K562 (cell line): ENCODE measurements around the gene CEL. TPM values are rescaled to one million over a fixed set of nuclear protein-coding genes. Genes with fewer than 3 reads are reported as not detected.
A peak's percentile ranks its signal among the peaks of the same experiment; 100 is the strongest.

ENCODE experiments used
- ATAC-seq: fragments of 200-7000 bp; cut with Tn5 transposase; 3 replicates; pipeline ENCODE4 v1.9.1; 2020; ENCODE audit warnings: moderate library complexity
- BruUV-seq: library from RNA; stranded (reverse); fragments of 400-500 nt; replicated peaks from 2 replicates; lab custom pipeline; 2021; lab: Mats Ljungman, UMichigan
- CTCF ChIA-PET: fragments of 300-600 bp; formaldehyde crosslinking; extraction: SDS; loops from one replicate; lab custom pipeline; 2021; ENCODE audit warnings: low intra/inter-chr PET ratio; lab: Yijun Ruan, JAX
- POLR2A ChIA-PET: fragments of 300-600, 350-650 bp; sonication (Branson Sonifier 250); formaldehyde crosslinking; extraction: SDS; loops from one replicate; lab custom pipeline; 2021; ENCODE audit warnings: antibody characterized with exemption, inconsistent platforms; lab: Yijun Ruan, JAX
- DNase-seq, 4 experiments: peaks; one replicate each; pipeline versions ENCODE4 v3.0.0 to v3.0.0-alpha.2; 2011 to 2018; ENCODE audit warnings: low spot score in 3 of 4, mixed read lengths in 3 of 4; ENCODE audit errors: extremely low read depth in 1 of 4
- FAIRE-seq: peaks from 2 replicates; lab custom pipeline; 2011; peaks lifted over from hg19 to GRCh38; lab: Jason Lieb, UNC
- H2AFZ ChIP-seq: 2 replicates; pipeline ENCODE4 v1.6.0; 2011; ENCODE audit warnings: low read depth, low read length, control low read depth, inconsistent platforms
- H3K27ac ChIP-seq: fragments of 200-600 bp; 3 replicates; pipeline ENCODE4 v1.8.0; 2011; ENCODE audit warnings: low read depth, mild to moderate bottlenecking, control low read depth, inconsistent platforms, low read length, moderate library complexity, mixed read lengths; ENCODE audit errors: extremely low read depth
- H3K27me3 ChIP-seq, 2 experiments: fragments of 300-600 bp in 1 of 2; 2 replicates in 1 of 2; 3 replicates in 1 of 2; pipeline versions ENCODE4 v1.6.0 to v1.8.0; 2011; ENCODE audit warnings: inconsistent platforms in 2 of 2, low read length in 2 of 2, mild to moderate bottlenecking in 1 of 2, mixed read lengths in 1 of 2, moderate library complexity in 1 of 2; ENCODE audit not compliant: control insufficient read depth in 2 of 2, insufficient read depth in 2 of 2
- H3K36me3 ChIP-seq: fragments of 300-600 bp; 3 replicates; pipeline ENCODE4 v1.8.0; 2011; ENCODE audit warnings: mild to moderate bottlenecking, low read length, inconsistent platforms; ENCODE audit not compliant: control insufficient read depth, insufficient read depth
- H3K4me1 ChIP-seq, 2 experiments: fragments of 200-600 bp in 1 of 2; replicated peaks in 1 of 2; 2 replicates in 1 of 2; 3 replicates in 1 of 2; pipeline versions ENCODE4 v1.5.1 to v1.8.0; 2011; ENCODE audit warnings: inconsistent platforms in 2 of 2, low read length in 2 of 2, mild to moderate bottlenecking in 1 of 2, mixed read lengths in 1 of 2, moderate library complexity in 1 of 2; ENCODE audit not compliant: control insufficient read depth in 2 of 2, insufficient read depth in 2 of 2
- H3K4me2 ChIP-seq: 2 replicates; pipeline ENCODE4 v1.6.1; 2011; ENCODE audit warnings: low read length, control low read depth, inconsistent platforms, mixed read lengths; ENCODE audit not compliant: insufficient read depth
- H3K4me3 ChIP-seq: fragments of 200-600 bp; sonication (generic), shearing (Covaris generic); 2 replicates; pipeline ENCODE4 v1.5.1; 2016; ENCODE audit warnings: control low read depth, inconsistent platforms
- H3K79me2 ChIP-seq: fragments of 200-600 bp; 3 replicates; pipeline ENCODE4 v1.8.0; 2011; ENCODE audit warnings: low read length, inconsistent platforms; ENCODE audit not compliant: control insufficient read depth, insufficient read depth
- H3K9ac ChIP-seq, 2 experiments: 2 replicates each; pipeline versions ENCODE4 v1.6.0 to v1.6.1; 2011; ENCODE audit warnings: low read depth in 2 of 2, low read length in 2 of 2, control low read depth in 1 of 2, inconsistent platforms in 1 of 2, mild to moderate bottlenecking in 1 of 2, mixed read lengths in 1 of 2; ENCODE audit not compliant: insufficient read depth in 1 of 2
- H3K9me1 ChIP-seq: one replicate; pipeline ENCODE4 v1.6.0; 2011; ENCODE audit warnings: inconsistent platforms, mild to moderate bottlenecking, low read length, moderate library complexity; ENCODE audit not compliant: control insufficient read depth, insufficient read depth
- H3K9me3 ChIP-seq: replicated peaks from 2 replicates; pipeline ENCODE4 v1.5.1; 2011; ENCODE audit warnings: low read depth, low read length, inconsistent platforms; ENCODE audit not compliant: control insufficient read depth, insufficient read depth
- H4K20me1 ChIP-seq: replicated peaks from 2 replicates; pipeline ENCODE4 v1.6.1; 2011; ENCODE audit warnings: low read length, inconsistent platforms, mixed read lengths; ENCODE audit not compliant: control insufficient read depth, insufficient read depth
- JUND ChIP-seq, 2 experiments: IDR thresholded peaks; 2 replicates in 1 of 2; 3 replicates in 1 of 2; pipeline ENCODE4 v1.6.1; 2011; ENCODE audit warnings: borderline replicate concordance in 2 of 2, low read depth in 2 of 2, low read length in 2 of 2, improper control_type of control experiment in 1 of 2, missing biosample characterization in 1 of 2, missing genetic modification characterization in 1 of 2, missing genetic modification reagents in 1 of 2
- KDM1A ChIP-seq, 2 experiments: fragments of 450-650 bp; IDR thresholded peaks; 2 replicates each; pipeline ENCODE4 v1.6.1; 2016; ENCODE audit warnings: mild to moderate bottlenecking in 2 of 2
- KLF13 ChIP-seq: fragments of 450-650 bp; IDR thresholded peaks from 2 replicates; pipeline ENCODE4 v1.6.1; 2016; ENCODE audit warnings: missing genetic modification characterization, low read depth, mild to moderate bottlenecking, missing compliant biosample characterization, moderate library complexity, borderline replicate concordance
- LARP7 ChIP-seq: fragments of 450-650 bp; IDR thresholded peaks from 2 replicates; pipeline ENCODE4 v1.6.1; 2016
- MTF1 ChIP-seq: fragments of 250-450 bp; sonication (Bioruptor Pico); IDR thresholded peaks from 2 replicates; pipeline ENCODE4 v1.9.0; 2021; ENCODE audit warnings: moderate library complexity, mild to moderate bottlenecking, inconsistent platforms, borderline replicate concordance
- NCOA4 ChIP-seq: fragments of 450-650 bp; IDR thresholded peaks from 2 replicates; pipeline ENCODE4 v1.6.1; 2018; ENCODE audit warnings: mild to moderate bottlenecking; ENCODE audit not compliant: partially characterized antibody
- POLR2G ChIP-seq: fragments of 200-400 bp; formaldehyde crosslinking; IDR thresholded peaks from 2 replicates; pipeline ENCODE4 v1.6.1; 2017; ENCODE audit warnings: low read depth, mild to moderate bottlenecking, antibody characterized with exemption, low read length, moderate library complexity
- RAD51 ChIP-seq: fragments of 450-650 bp; IDR thresholded peaks from 2 replicates; pipeline ENCODE4 v1.7.1; 2016; ENCODE audit warnings: low read depth, mild to moderate bottlenecking, borderline replicate concordance
- RBM39 ChIP-seq: fragments of 200-400 bp; formaldehyde crosslinking; optimal IDR thresholded peaks from 2 replicates; pipeline ENCODE3; 2018; ENCODE audit warnings: low read depth, low read length
- RFX1 ChIP-seq: fragments of 450-650 bp; IDR thresholded peaks from 2 replicates; pipeline ENCODE4 v1.6.1; 2016; ENCODE audit warnings: mild to moderate bottlenecking, moderate library complexity
- STAG1 ChIP-seq: sonication (generic); formaldehyde crosslinking; IDR thresholded peaks from 2 replicates; pipeline ENCODE4 v1.5.0; 2020; ENCODE audit warnings: missing genetic modification reagents, borderline replicate concordance
- ZEB2 ChIP-seq: fragments of 450-650 bp; IDR thresholded peaks from 2 replicates; pipeline ENCODE4 v1.6.1; 2016
- WGBS: fragments of 100-300 bp; shearing (Covaris generic); methylation state at CpG from one replicate; pipeline ENCODE4 v1.1.6; 2016; ENCODE audit warnings: low coverage, mixed read lengths; ENCODE audit not compliant: insufficient coverage; ENCODE audit errors: missing lambda C conversion rate; 5-methylcytosine and 5-hydroxymethylcytosine counted together
- in situ Hi-C: fragments of 300-500 bp; cut with MboI; formaldehyde crosslinking; loops from 4 replicates; pipeline ENCODE4 v1.15.0; 2018; ENCODE audit warnings: inconsistent platforms, mixed read lengths
- intact Hi-C: fragments of 100-400 bp; cut with micrococcal nuclease; formaldehyde crosslinking; loops from 2 replicates; pipeline ENCODE4 v1.14.2; 2022
- polyA plus RNA-seq, 8 experiments: library from polyadenylated mRNA; depleted of rRNA in 4 of 8; stranded (reverse) in 5 of 8; unstranded in 3 of 8; fragments of >200 nt; fragmentation: Nextera tagmentation in 2 of 8; fragmentation: Illumina TruSeq in 1 of 8; extraction: Ambion mirVana in 2 of 8; extraction: Trizol in 1 of 8; gene quantifications; 2 replicates each; pipeline versions ENCODE4 v1.2.1 to v1.2.3, GENCODE V29; 2011 to 2014; ENCODE audit warnings: inconsistent platforms in 1 of 8, missing spikeins in 1 of 8
- total RNA-seq, 7 experiments: library from RNA; depleted of rRNA in 6 of 7; stranded (reverse); fragments of >200 nt in 6 of 7; fragmentation: Illumina TruSeq in 2 of 7; extraction: Trizol in 2 of 7; gene quantifications; 2 replicates each; pipeline versions ENCODE4 v1.2.1 to v1.2.3, GENCODE V29; 2011 to 2021; ENCODE audit warnings: low replicate concordance in 1 of 7

Gene CEL
- total and polyA plus RNA-seq, 9 of the 15 experiments (the other 6 are each of a cell fraction or from before 2014, with no cell fraction given) = 0.09 to 3.0 (median 0.51) TPM; not detected in 2

- H3K9me3 ChIP-seq = no peaks in the 10 kb centered on the region
- H3K27ac ChIP-seq = no peak overlapping the region
- DNase-seq (no peak), ATAC-seq (no peak), FAIRE-seq (no peak)
- no TSS peak for BruUV-seq
- no peak overlapping the region for H3K9ac ChIP-seq
- intact Hi-C loops = no loop called here
- no peaks in the 10 kb centered on the region for H4K20me1 ChIP-seq
- in situ Hi-C loops = no loop called here
- H3K36me3 ChIP-seq = no peaks in the 10 kb centered on the region
- H3K4me1 ChIP-seq = peaks cover 4 to 35% of the 10 kb centered on the region in 2 experiments
- POLR2A ChIA-PET = no interaction called here
- H3K9me1 ChIP-seq = no peaks in the 10 kb centered on the region
- no peaks in the 10 kb centered on the region for H3K79me2 ChIP-seq
- TF ChIP-seq STAG1 (CRISPR knock-in tag) (no peak), LARP7 (no peak), POLR2G (0 out of 2 replicates have a peak, but pooled peaks have one; percentile 16)
- no peak overlapping the region for H3K4me3 ChIP-seq
- H3K4me2 ChIP-seq = no peak overlapping the region
- CTCF ChIA-PET = no interaction called here
- 82% methylated on average over 17 of the region's 17 CpGs for WGBS
- H2AFZ ChIP-seq = no peak overlapping the region
- no peaks in the 10 kb centered on the region for H3K27me3 ChIP-seq
These were observed 3.2 kb downstream of the CEL start for GRCh38 chr9:133065070-133065388.

GRCh38 chr9:133066181-133066983 lies 4.6 kb downstream of the CEL start:
- no peak overlapping the region for H3K4me2 ChIP-seq
- H3K9me1 ChIP-seq = no peaks in the 10 kb centered on the region
- peaks cover 0 to 24% of the 10 kb centered on the region in 2 experiments; a peak in 2 of 5 replicates for H3K4me1 ChIP-seq
- POLR2A ChIA-PET = interaction anchor here (0.6 to 1.3 kb wide), 5 partner anchors 10 to 264 kb away, joined by 3 to 5 read pairs (median 4); partner anchors contain the start of gene GTF3C5
- H3K36me3 ChIP-seq = no peaks in the 10 kb centered on the region
- no peak overlapping the region for H2AFZ ChIP-seq
- intact Hi-C loops = no loop called here
- ATAC-seq (no peak), FAIRE-seq (no peak), DNase-seq (no peak)
- no TSS peak for BruUV-seq
- CTCF ChIA-PET = no interaction called here
- no peak overlapping the region for H3K4me3 ChIP-seq
- no peaks in the 10 kb centered on the region for H3K79me2 ChIP-seq
- H3K27ac ChIP-seq = no peak overlapping the region
- in situ Hi-C loops = no loop called here
- H4K20me1 ChIP-seq = no peaks in the 10 kb centered on the region
- TF ChIP-seq KDM1A (IDR thresholded peaks at IDR 0.05) (no peak), RBM39 (no peak), RAD51 (no peak), ZEB2 (no peak), JUND (IDR thresholded peaks at IDR 0.05; ENCODE audit: borderline replicate concordance, low read depth, low read length) (no peak), JUND (tag; IDR thresholded peaks at IDR 0.05; ENCODE audit: borderline replicate concordance, low read depth, low read length) (no peak), KLF13 (tag) (no peak), NCOA4 (no peak), MTF1 (CRISPR knock-in tag) (no peak), RFX1 (no peak)
- no peaks in the 10 kb centered on the region for H3K27me3 ChIP-seq
- 64% methylated on average over 16 of the region's 25 CpGs for WGBS
- H3K9me3 ChIP-seq = no peaks in the 10 kb centered on the region
- H3K9ac ChIP-seq = peak overlapping the region in 1 of 2 experiments; percentile 28; a peak in 2 of 4 replicates
